GM12864 (cell line): Measurements from ENCODE around the gene FRMPD1.

ENCODE experiments used
- DNase-seq: peaks from one replicate; pipeline ENCODE4 v3.0.0-alpha.2; 2011; ENCODE audit warnings: low read depth
- H3K4me3 ChIP-seq: 2 replicates; pipeline ENCODE4 v1.5.1; 2011; ENCODE audit warnings: mild to moderate bottlenecking, low read depth, low read length, control low read depth
- TF ChIP-seq, protein P1 (sequence below): IDR thresholded peaks from 2 replicates; pipeline ENCODE4 v1.5.1; 2011; ENCODE audit warnings: low read depth, mild to moderate bottlenecking, moderate library complexity, low read length, control low read depth, inconsistent platforms; ENCODE audit errors: missing control alignments

The FRMPD1 gene

DNA sequence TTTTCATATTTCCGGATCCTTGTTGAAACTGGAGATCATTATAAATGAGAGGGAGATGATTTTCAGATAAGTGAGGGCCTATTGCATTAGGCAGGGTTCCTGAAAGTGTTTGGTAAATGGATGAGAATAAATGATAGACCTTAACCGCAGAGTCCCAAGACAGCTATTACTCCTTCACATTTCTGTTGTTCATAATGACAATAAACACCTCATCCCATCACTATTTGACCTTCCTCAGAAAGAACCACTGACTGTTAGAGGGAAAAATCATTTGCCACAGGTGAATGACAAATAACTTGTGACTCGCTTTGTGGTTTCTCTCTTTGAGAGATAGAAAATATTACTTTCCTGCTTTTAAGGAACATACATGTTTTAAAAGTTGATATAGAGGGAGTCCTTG, 55.5 kb downstream of the FRMPD1 start:
- H3K4me3 ChIP-seq: no peak overlapping the region
- DNase-seq: no peak
- TF ChIP-seq, protein P1, sequence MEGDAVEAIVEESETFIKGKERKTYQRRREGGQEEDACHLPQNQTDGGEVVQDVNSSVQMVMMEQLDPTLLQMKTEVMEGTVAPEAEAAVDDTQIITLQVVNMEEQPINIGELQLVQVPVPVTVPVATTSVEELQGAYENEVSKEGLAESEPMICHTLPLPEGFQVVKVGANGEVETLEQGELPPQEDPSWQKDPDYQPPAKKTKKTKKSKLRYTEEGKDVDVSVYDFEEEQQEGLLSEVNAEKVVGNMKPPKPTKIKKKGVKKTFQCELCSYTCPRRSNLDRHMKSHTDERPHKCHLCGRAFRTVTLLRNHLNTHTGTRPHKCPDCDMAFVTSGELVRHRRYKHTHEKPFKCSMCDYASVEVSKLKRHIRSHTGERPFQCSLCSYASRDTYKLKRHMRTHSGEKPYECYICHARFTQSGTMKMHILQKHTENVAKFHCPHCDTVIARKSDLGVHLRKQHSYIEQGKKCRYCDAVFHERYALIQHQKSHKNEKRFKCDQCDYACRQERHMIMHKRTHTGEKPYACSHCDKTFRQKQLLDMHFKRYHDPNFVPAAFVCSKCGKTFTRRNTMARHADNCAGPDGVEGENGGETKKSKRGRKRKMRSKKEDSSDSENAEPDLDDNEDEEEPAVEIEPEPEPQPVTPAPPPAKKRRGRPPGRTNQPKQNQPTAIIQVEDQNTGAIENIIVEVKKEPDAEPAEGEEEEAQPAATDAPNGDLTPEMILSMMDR: no peak

DNA sequence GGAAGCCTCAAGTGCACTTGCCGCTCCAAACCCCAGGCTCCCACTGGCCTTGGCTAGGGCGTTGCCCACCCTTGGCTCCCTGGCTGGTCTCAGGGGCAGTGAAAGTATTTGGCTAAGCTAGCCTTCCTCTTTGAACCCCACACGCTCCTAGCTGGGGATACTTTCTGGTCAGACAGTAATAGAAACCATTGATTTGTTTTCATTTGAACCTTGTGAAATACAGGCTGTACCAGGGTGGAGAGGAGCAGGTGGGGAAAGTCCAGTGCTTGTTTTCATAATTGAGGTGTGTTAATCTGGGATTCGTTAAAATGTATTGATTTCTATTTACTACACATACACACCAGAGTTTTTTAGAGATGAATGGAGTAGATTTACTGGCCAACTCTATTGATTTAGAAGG, 57.0 kb downstream of the FRMPD1 start:
- no peak overlapping the region for H3K4me3 ChIP-seq
- TF ChIP-seq, protein P1: no peak
- no peak for DNase-seq

DNA sequence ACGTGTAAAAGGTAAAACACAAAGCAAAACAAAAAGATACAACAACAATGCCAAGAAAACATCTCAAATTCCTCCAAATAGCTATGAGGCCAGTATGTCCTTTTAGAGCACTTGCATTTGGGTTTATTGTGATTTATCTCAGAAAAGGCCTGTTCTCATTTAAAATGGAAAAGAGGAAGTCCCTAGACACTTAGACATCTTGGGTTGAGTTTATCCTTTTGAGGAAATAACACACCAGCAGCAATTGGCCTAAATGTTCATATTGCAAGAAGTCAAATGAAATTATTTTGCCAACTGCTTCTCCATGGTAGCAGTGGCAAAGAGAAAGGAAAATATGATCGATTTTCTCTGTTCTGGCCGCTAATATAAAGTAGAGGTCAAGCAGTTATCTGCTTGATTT, 59.3 kb downstream of the FRMPD1 start:
- H3K4me3 ChIP-seq: no peak overlapping the region
- TF ChIP-seq, protein P1: no peak
- no peak for DNase-seq

DNA sequence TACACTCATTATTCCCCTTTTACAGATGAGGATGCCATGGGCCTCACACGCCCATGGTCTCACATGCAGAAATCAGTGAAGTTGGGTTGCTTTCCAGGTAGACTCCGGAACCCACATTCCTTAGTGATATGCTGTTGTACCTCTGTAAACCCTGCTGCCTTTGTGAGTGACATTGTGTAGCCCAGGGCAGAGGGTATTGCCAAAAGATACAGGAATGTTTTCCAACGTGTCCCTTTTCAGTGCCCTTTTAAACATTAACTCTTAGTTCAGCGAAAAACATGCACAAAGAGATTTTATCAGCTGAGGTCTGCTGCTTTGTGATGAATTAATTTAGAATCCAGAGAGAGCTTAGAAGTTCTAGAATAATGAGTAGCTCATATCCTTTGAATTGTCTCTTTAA, 64.5 kb downstream of the FRMPD1 start:
- TF ChIP-seq, protein P1: no peak
- DNase-seq: no peak
- H3K4me3 ChIP-seq: no peak overlapping the region

DNA sequence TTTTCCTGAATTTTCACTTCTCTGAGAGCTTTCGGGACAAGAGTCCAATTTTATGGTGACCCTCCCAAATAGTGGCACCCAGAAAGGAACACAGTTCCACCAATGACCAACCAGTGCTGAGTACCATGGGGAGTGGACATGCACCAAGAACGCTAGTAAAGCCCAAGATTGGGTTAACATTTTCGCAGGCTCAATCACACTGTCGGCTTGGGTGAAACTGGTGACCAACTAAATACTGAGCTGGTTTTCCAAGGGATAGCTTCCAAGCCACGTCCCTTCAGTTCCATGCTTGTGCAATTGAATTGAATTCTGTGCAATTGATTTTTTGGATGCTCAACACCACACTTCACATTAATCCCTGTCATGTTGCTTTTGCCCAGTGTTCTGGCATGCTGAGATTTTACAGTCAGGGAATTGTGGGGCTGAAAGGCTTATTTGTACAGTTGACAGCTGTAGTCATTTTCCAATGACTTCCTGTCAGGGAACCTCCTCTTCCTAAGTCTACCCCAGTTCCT, 65.3 kb downstream of the FRMPD1 start:
- DNase-seq: no peak
- H3K4me3 ChIP-seq: no peak overlapping the region
- TF ChIP-seq, protein P1: no peak

DNA sequence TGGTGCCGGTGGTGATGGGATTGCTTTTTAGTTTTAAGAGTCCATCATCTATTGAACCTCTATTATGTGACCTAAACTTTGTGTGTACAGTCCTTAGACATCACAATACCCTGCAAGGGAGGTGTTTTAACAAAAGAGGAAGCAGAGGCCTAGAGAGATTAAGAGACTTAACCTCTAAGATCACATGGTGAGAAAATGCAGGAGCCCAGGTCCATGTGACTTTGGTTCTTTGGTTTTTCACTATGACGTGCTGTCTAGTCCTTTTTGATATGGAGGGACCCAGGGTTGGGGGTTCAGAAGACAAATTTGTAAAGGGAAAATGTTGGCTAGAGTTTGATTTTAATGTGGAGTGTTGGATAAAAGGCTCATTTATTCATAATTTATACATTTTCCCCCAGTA, 68.8 kb downstream of the FRMPD1 start:
- TF ChIP-seq, protein P1: no peak
- no peak overlapping the region for H3K4me3 ChIP-seq
- no peak for DNase-seq

DNA sequence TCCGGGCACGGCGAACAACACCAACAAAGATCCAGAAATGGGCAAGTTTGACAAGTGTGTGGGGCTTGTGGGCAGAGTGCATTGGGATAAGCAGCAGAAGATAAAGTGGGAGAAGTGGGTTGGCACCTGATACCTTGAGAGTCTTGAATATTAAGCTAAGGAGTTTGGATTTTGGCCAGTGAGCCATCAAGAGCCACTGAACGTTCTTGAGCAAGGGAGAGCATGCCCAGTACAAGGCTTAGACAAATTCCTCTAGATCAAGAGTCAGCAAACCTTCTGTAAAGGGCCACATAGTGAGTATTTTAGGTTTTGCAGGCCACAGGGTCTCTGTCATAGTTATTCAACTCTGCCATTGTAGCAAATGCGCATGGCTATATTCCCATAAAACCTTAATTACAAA, 76.3 kb downstream of the FRMPD1 start:
- no peak for DNase-seq
- TF ChIP-seq, protein P1: no peak

More for the DNA sequence above, 76.3 kb downstream of the FRMPD1 start:
- H3K4me3 ChIP-seq: no peak overlapping the region
